Parathyroid adenoma (tissue), 2 donors: ENCODE measurements around the gene PDE4D.

Experiments used
- H2AFZ ChIP-seq: fragments of 300-600 bp; sonication (generic); one replicate; pipeline ENCODE4 v1.7.0; 2017; ENCODE audit warnings: antibody characterized with exemption, mild to moderate bottlenecking
- H3K27ac ChIP-seq: fragments of 300-600 bp; sonication (generic); one replicate; pipeline ENCODE4 v1.7.0; 2017
- H3K27me3 ChIP-seq: fragments of 300-600 bp; sonication (generic); one replicate; pipeline ENCODE4 v1.7.0; 2017; ENCODE audit warnings: low read length; ENCODE audit not compliant: control insufficient read depth, insufficient read depth
- H3K36me3 ChIP-seq: fragments of 300-600 bp; sonication (generic); one replicate; pipeline ENCODE4 v1.7.0; 2017; ENCODE audit warnings: low read length; ENCODE audit not compliant: control insufficient read depth, insufficient read depth
- H3K4me1 ChIP-seq: fragments of 300-600 bp; sonication (generic); one replicate; pipeline ENCODE4 v1.7.0; 2017; ENCODE audit warnings: control low read depth
- H3K4me2 ChIP-seq: fragments of 300-600 bp; sonication (generic); one replicate; pipeline ENCODE4 v1.7.0; 2017; ENCODE audit warnings: low read length
- H3K4me3 ChIP-seq: fragments of 300-600 bp; sonication (generic); one replicate; pipeline ENCODE4 v1.7.0; 2017; ENCODE audit warnings: low read depth, low read length
- H3K79me2 ChIP-seq: fragments of 300-600 bp; sonication (generic); one replicate; pipeline ENCODE4 v1.7.0; 2017; ENCODE audit warnings: control low read depth
- H3K9ac ChIP-seq: fragments of 300-600 bp; sonication (generic); one replicate; pipeline ENCODE4 v1.7.0; 2017; ENCODE audit warnings: mild to moderate bottlenecking
- H3K9me3 ChIP-seq: fragments of 300-600 bp; sonication (generic); one replicate; pipeline ENCODE4 v1.7.0; 2017; ENCODE audit warnings: low read length; ENCODE audit not compliant: control insufficient read depth
- TF ChIP-seq, protein P1 (sequence below): fragments of 300-600 bp; sonication (generic); IDR thresholded peaks from one replicate; pipeline ENCODE4 v1.7.0; 2017; ENCODE audit warnings: antibody characterized with exemption, mild to moderate bottlenecking
- donor health status: primary hyperparathyroidism.

PDE4D gene

GRCh38 chr5:59095480-59095879 lies 798.0 kb downstream of the PDE4D start:
- H3K9ac ChIP-seq: no peak overlapping the region
- H3K4me1 ChIP-seq: no peaks in the 10 kb centered on the region
- H3K36me3 ChIP-seq: no peaks in the 10 kb centered on the region
- TF ChIP-seq, protein P1, sequence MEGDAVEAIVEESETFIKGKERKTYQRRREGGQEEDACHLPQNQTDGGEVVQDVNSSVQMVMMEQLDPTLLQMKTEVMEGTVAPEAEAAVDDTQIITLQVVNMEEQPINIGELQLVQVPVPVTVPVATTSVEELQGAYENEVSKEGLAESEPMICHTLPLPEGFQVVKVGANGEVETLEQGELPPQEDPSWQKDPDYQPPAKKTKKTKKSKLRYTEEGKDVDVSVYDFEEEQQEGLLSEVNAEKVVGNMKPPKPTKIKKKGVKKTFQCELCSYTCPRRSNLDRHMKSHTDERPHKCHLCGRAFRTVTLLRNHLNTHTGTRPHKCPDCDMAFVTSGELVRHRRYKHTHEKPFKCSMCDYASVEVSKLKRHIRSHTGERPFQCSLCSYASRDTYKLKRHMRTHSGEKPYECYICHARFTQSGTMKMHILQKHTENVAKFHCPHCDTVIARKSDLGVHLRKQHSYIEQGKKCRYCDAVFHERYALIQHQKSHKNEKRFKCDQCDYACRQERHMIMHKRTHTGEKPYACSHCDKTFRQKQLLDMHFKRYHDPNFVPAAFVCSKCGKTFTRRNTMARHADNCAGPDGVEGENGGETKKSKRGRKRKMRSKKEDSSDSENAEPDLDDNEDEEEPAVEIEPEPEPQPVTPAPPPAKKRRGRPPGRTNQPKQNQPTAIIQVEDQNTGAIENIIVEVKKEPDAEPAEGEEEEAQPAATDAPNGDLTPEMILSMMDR: no peak
- H3K4me2 ChIP-seq: no peak overlapping the region
- no peak overlapping the region for H3K27ac ChIP-seq
- H3K79me2 ChIP-seq: no peaks in the 10 kb centered on the region
- H3K27me3 ChIP-seq: no peaks in the 10 kb centered on the region
- H3K9me3 ChIP-seq: no peaks in the 10 kb centered on the region
- H2AFZ ChIP-seq: no peak overlapping the region
- H3K4me3 ChIP-seq: no peak overlapping the region

GRCh38 chr5:59094864-59095263 lies 798.7 kb downstream of the PDE4D start:
- H3K79me2 ChIP-seq: no peaks in the 10 kb centered on the region
- H3K9me3 ChIP-seq: no peaks in the 10 kb centered on the region
- H3K4me3 ChIP-seq: no peak overlapping the region
- H3K4me2 ChIP-seq: no peak overlapping the region
- no peak overlapping the region for H3K27ac ChIP-seq
- TF ChIP-seq, protein P1: no peak
- no peak overlapping the region for H3K9ac ChIP-seq
- H3K4me1 ChIP-seq: no peaks in the 10 kb centered on the region
- H3K36me3 ChIP-seq: no peaks in the 10 kb centered on the region
- H3K27me3 ChIP-seq: no peaks in the 10 kb centered on the region
- H2AFZ ChIP-seq: no peak overlapping the region

DNA sequence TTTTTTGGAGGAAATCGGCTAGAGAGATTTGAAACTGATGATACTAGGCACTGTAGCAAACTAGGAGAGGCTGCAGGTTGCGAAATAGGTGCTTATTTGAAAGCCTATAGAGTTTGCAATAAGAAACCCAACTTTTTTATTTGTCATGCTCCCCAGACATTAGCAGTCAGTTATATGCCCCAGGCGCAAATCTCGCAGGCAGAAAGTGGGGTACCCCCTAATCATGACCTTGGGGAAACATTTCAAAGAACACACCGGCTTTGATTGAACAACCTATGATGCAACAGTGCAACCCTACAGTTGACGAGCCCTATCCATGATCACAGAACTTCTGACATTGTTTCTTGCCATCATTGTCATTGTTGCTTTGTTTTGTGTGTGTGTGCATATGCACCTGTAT lies 800.2 kb downstream of the PDE4D start:
- no peaks in the 10 kb centered on the region for H3K27me3 ChIP-seq
- TF ChIP-seq, protein P1: no peak
- no peaks in the 10 kb centered on the region for H3K79me2 ChIP-seq
- H3K4me3 ChIP-seq: no peak overlapping the region
- no peaks in the 10 kb centered on the region for H3K9me3 ChIP-seq
- H2AFZ ChIP-seq: no peak overlapping the region
- H3K4me2 ChIP-seq: no peak overlapping the region
- H3K27ac ChIP-seq: no peak overlapping the region
- H3K9ac ChIP-seq: no peak overlapping the region
- H3K4me1 ChIP-seq: no peaks in the 10 kb centered on the region
- no peaks in the 10 kb centered on the region for H3K36me3 ChIP-seq

DNA sequence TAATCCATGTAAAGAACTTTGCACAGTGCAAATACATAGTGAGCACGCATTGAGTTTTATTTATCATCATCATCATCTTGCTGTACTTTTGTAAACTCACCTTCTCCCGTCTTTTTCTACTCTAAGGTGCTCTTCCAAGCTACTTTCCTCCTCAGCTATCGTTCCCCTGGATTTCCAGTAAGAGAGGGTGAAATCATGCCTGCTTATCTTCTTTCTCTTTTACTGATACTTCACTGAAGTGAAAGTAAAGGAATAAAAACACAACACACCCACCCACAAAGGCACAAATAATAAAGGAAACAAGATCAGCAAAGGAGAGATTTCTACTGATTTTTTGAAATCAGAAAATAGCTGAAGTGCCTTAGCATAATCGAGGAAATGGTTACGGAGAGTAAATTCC lies 800.8 kb downstream of the PDE4D start:
- Histone ChIP-seq H3K9me3 (no peaks in the 10 kb centered on the region), H3K27me3 (no peaks in the 10 kb centered on the region), H3K4me1 (no peaks in the 10 kb centered on the region), H3K4me2 (no peak overlapping the region), H2AFZ (no peak overlapping the region), H3K27ac (no peak overlapping the region), H3K36me3 (no peaks in the 10 kb centered on the region), H3K9ac (no peak overlapping the region), H3K79me2 (no peaks in the 10 kb centered on the region), H3K4me3 (no peak overlapping the region)
- TF ChIP-seq, protein P1: no peak

DNA sequence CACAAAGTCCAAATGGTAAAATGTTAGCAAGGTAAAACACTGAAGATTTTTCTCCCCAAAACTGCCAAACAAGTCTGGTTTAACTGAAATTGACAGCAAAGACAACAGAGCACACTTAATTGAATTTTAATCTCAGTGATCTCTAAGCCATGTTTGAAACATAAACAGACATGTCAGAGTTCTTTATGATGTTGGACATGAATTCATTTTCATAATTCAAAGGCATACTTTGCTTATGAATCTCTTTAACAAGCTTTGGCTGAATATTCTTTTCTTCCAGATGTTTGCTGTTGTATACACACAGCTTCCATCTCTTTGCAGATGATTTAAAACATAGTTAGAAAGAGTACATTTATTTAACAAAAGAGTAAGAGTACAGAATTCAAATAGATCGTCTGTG lies 801.6 kb downstream of the PDE4D start:
- Histone ChIP-seq H3K4me2 (no peak overlapping the region), H3K4me1 (no peaks in the 10 kb centered on the region), H3K79me2 (no peaks in the 10 kb centered on the region), H3K36me3 (no peaks in the 10 kb centered on the region), H3K27me3 (no peaks in the 10 kb centered on the region), H3K4me3 (no peak overlapping the region), H2AFZ (no peak overlapping the region), H3K27ac (no peak overlapping the region), H3K9ac (no peak overlapping the region), H3K9me3 (no peaks in the 10 kb centered on the region)
- TF ChIP-seq, protein P1: no peak
